ENCODE measurements around the gene POLK.

GRCh38 chr5:75546830-75547229, 35.1 kb downstream of the POLK start:
- TF ChIP-seq CTCF (conservative IDR thresholded peaks at IDR 0.05; ENCODE audit: low read length) (no peak), EZH2phosphoT487 (IDR thresholded peaks at IDR 0.05; ENCODE audit: borderline replicate concordance) (no peak)
